ENCODE data around the gene CARM1.

GRCh38 chr19:10966809-10967208 lies 95.5 kb downstream of the CARM1 start:
- TF ChIP-seq CTCF (IDR thresholded peaks at IDR 0.05) (no peak), EZH2 (IDR thresholded peaks at IDR 0.05; ENCODE audit: borderline replicate concordance, insufficient read depth, low read depth, low read length, poor library complexity, severe bottlenecking) (no peak)
